Fibroblast of villous mesenchyme (primary cell): Measurements from ENCODE around the gene P4HA1. TPM values are rescaled to one million over a fixed set of nuclear protein-coding genes. Genes with fewer than 3 reads are reported as not detected.
"Not testable (repeated sequence)": the region's sequence is repeated elsewhere in the genome, so short reads cannot be mapped to it uniquely, and the experiment has no call there.

Experiments
- DNase-seq: peaks from one replicate; pipeline ENCODE4 v3.0.0-alpha.2; 2010; ENCODE audit warnings: low read depth
- H3K4me3 ChIP-seq: 2 replicates; pipeline ENCODE4 v1.5.1; 2011; ENCODE audit warnings: low read depth, mild to moderate bottlenecking, low read length
- CTCF ChIP-seq: IDR thresholded peaks from 2 replicates; pipeline ENCODE4 v1.5.1; 2012; ENCODE audit warnings: low read depth, mild to moderate bottlenecking, low read length; ENCODE audit not compliant: insufficient read depth
- total RNA-seq: library from RNA; depleted of rRNA; stranded (reverse); fragments of >200 nt; gene quantifications from 2 replicates; pipeline ENCODE4 v1.2.3, GENCODE V29; 2012

The P4HA1 gene
- total RNA-seq, 1 donor, result 323 TPM

- H3K4me3 ChIP-seq, result no peak overlapping the region
- DNase-seq, result no peak
- TF ChIP-seq CTCF, result no peak
Observed at GRCh38 chr10:72997099-72997498, 99.6 kb downstream of the P4HA1 start.

- not testable (repeated sequence) for H3K4me3 ChIP-seq, DNase-seq
Observed at GRCh38 chr10:72995459-72995858, 101.2 kb downstream of the P4HA1 start.

- not testable (repeated sequence) for DNase-seq, H3K4me3 ChIP-seq
Observed at GRCh38 chr10:72989771-72990170, 106.9 kb downstream of the P4HA1 start.

- DNase-seq, H3K4me3 ChIP-seq: not testable (repeated sequence)
Observed at GRCh38 chr10:72984618-72985017, 112.0 kb downstream of the P4HA1 start.

- DNase-seq, result peak; percentile 7
- no peak overlapping the region for H3K4me3 ChIP-seq
- no peak for TF ChIP-seq CTCF
Observed at GRCh38 chr10:72981882-72982529, 114.7 kb downstream of the P4HA1 start.

GRCh38 chr10:72981028-72981881 lies 115.4 kb downstream of the P4HA1 start:
- H3K4me3 ChIP-seq, result no peak overlapping the region
- DNase-seq, result no peak
- TF ChIP-seq CTCF, result no peak

- no peak for DNase-seq
- H3K4me3 ChIP-seq, result no peak overlapping the region
- TF ChIP-seq CTCF, result no peak
Observed at GRCh38 chr10:72980348-72980747, 116.3 kb downstream of the P4HA1 start.

- no peak for TF ChIP-seq CTCF
- no peak for DNase-seq
- H3K4me3 ChIP-seq, result no peak overlapping the region
Observed at GRCh38 chr10:72979709-72980108, 117.0 kb downstream of the P4HA1 start.
